Left lung (tissue), 10 donors: Measurements from ENCODE around the gene FOXJ1. TPM values are rescaled to one million over a fixed set of nuclear protein-coding genes. Genes with fewer than 3 reads are reported as not detected.
A peak's percentile ranks its signal among the peaks of the same experiment; 100 is the strongest.

Source experiments
- ATAC-seq: fragments of 200-7000 bp; cut with Tn5 transposase; one replicate; pipeline ENCODE4 v1.9.1; 2020; ENCODE audit warnings: moderate library complexity
- DNase-seq, 4 donors: peaks; one replicate each; pipeline ENCODE4 v3.0.0-alpha.2; 2013 to 2020
- H3K27ac ChIP-seq, 2 donors: fragments of 200-600 bp; sonication (generic) in 1 of 2; one replicate each; pipeline versions ENCODE4 v1.5.0 to v1.8.0; 2020 to 2021
- H3K27me3 ChIP-seq, 2 donors: fragments of 200-600 bp; sonication (generic) in 1 of 2; one replicate each; pipeline versions ENCODE4 v1.5.0 to v1.8.0; 2020 to 2021
- H3K36me3 ChIP-seq, 2 donors: fragments of 200-600 bp; sonication (generic) in 1 of 2; one replicate each; pipeline versions ENCODE4 v1.5.0 to v1.8.0; 2020 to 2021
- H3K4me1 ChIP-seq, 2 donors: fragments of 200-600 bp; one replicate each; pipeline ENCODE4 v1.8.0; 2021
- H3K4me3 ChIP-seq, 2 donors: fragments of 200-600 bp; sonication (generic) in 1 of 2; one replicate each; pipeline versions ENCODE4 v1.5.0 to v1.8.0; 2020 to 2021; ENCODE audit warnings: mild to moderate bottlenecking in 1 of 2
- H3K9me3 ChIP-seq, 2 donors: fragments of 200-600 bp; sonication (generic) in 1 of 2; one replicate each; pipeline versions ENCODE4 v1.5.0 to v1.8.0; 2020 to 2021
- intact Hi-C, 2 donors: fragments of 100-400 bp; cut with DNase I; formaldehyde crosslinking; loops; one replicate each; pipeline versions ENCODE4 v1.11.2 to v1.14.2; 2022
- polyA plus RNA-seq, 6 donors: library from polyadenylated mRNA; unstranded; fragments of 120-200 nt; gene quantifications; one replicate each; pipeline ENCODE4 v1.2.1, GENCODE V29; 2013; ENCODE audit not compliant: insufficient read length in 6 of 6
- total RNA-seq, 2 donors: library from RNA; stranded (reverse); fragmentation: NEBNext Ultra II Directional; extraction: Animal tissue kit (Norgen Biotek cat#: 25700); gene quantifications; one replicate each; pipeline ENCODE4 v1.2.1, GENCODE V29; 2021
- TF ChIP-seq, protein P1 (sequence below), 2 donors: fragments of 200-600 bp; sonication (generic) in 1 of 2; IDR thresholded peaks; one replicate each; pipeline versions ENCODE4 v1.5.0 to v1.8.0; 2021; ENCODE audit warnings: antibody characterized with exemption in 2 of 2
- donor health status: DM: no; HTN: yes; CAD: no.
- donor health status: DM: no; HTN: no; CAD: no.

FOXJ1 gene
- total and polyA plus RNA-seq, 8 donors: 7.7 to 30.4 (median 19.1) TPM

DNA sequence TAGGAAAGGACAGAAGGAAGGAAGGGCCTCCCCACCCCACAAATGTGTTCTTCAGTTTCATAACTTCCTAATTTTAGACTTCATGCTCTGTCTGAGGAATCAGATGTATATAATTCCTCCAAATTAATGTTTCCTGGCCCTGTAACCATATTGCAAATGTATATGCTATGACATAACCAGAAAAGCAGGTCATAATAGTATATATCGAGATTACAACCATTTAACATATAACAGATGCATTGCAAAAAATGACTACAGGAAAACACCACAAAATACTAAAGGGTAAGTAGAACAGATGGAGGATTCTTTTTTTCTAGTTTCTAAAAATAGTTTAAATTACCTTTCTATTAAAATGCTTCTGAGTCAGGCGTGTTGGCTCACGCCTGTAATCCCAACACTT is 34.3 kb downstream of the FOXJ1 start:
- TF ChIP-seq, protein P1, sequence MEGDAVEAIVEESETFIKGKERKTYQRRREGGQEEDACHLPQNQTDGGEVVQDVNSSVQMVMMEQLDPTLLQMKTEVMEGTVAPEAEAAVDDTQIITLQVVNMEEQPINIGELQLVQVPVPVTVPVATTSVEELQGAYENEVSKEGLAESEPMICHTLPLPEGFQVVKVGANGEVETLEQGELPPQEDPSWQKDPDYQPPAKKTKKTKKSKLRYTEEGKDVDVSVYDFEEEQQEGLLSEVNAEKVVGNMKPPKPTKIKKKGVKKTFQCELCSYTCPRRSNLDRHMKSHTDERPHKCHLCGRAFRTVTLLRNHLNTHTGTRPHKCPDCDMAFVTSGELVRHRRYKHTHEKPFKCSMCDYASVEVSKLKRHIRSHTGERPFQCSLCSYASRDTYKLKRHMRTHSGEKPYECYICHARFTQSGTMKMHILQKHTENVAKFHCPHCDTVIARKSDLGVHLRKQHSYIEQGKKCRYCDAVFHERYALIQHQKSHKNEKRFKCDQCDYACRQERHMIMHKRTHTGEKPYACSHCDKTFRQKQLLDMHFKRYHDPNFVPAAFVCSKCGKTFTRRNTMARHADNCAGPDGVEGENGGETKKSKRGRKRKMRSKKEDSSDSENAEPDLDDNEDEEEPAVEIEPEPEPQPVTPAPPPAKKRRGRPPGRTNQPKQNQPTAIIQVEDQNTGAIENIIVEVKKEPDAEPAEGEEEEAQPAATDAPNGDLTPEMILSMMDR (IDR thresholded peaks at IDR 0.05): no peak
- no peak for DNase-seq
- H3K36me3 ChIP-seq: peaks cover 0 to 3% of the 10 kb centered on the region in 2 donors
- intact Hi-C loops: no loop called here
- H3K27me3 ChIP-seq: no peaks in the 10 kb centered on the region
- H3K9me3 ChIP-seq: no peaks in the 10 kb centered on the region
- no peak overlapping the region for H3K4me3 ChIP-seq
- peaks cover 8 to 27% of the 10 kb centered on the region in 2 donors for H3K4me1 ChIP-seq
- ATAC-seq: no peak
- peak overlapping the region in 1 of 2 donors; percentile 5 for H3K27ac ChIP-seq

GRCh38 chr17:76104896-76105231 is 36.2 kb downstream of the FOXJ1 start:
- Histone ChIP-seq H3K9me3 (no peaks in the 10 kb centered on the region), H3K27ac (no peak overlapping the region), H3K4me3 (no peak overlapping the region), H3K27me3 (no peaks in the 10 kb centered on the region), H3K4me1 (peaks cover 8 to 29% of the 10 kb centered on the region in 2 donors), H3K36me3 (peaks cover 0 to 22% of the 10 kb centered on the region in 2 donors)
- no peak for DNase-seq
- ATAC-seq: no peak
- intact Hi-C loops: no loop called here
- TF ChIP-seq, protein P1 (IDR thresholded peaks at IDR 0.05): no peak

DNA sequence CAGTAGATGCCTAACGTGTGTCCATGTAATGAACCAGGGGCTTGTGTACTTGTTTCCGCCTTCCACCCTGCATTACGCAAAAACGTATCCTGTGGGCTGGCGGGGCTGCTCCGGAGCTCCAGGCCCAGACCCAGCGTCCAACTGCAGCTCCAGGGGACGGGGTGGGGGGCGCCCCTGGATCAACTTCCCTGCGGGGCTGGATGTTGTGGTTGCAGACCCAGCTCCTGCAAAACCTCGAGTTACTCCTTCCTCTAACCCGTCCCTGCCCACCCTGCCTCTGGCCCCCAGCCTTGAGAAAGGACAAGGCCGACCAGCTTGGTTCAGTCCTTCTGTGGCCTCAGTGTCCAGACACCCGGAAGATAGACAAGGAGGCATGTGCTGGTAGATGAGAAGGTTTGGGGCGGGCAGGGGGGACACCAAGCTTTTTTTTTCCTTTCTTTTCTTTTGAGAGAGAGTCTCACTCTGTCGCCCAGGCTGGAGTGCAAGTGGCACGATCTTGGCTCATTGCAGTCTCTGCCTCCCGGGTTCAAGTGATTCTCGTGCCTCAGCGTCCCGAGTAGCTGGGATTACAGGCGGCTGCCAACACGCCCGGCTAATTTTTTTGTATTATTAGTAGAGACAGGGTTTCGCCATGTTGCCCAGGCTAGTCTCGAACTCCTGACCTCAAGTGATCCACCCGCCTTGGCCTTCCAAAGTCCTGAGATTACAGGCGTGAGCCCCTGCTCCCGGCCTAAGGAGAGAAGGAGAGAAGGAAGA is 36.7 kb downstream of the FOXJ1 start:
- Histone ChIP-seq H3K27ac (peak overlapping the region; percentile 78 to 87), H3K4me1 (peaks cover 8 to 29% of the 10 kb centered on the region in 2 donors), H3K36me3 (peaks cover 0 to 27% of the 10 kb centered on the region in 2 donors), H3K9me3 (no peaks in the 10 kb centered on the region), H3K4me3 (peak overlapping the region; percentile 81 to 85), H3K27me3 (no peaks in the 10 kb centered on the region)
- no peak for ATAC-seq
- TF ChIP-seq, protein P1 (IDR thresholded peaks at IDR 0.05): no peak
- intact Hi-C loops: no loop called here
- peak in 1 of 4 donors; percentile 77 for DNase-seq

DNA sequence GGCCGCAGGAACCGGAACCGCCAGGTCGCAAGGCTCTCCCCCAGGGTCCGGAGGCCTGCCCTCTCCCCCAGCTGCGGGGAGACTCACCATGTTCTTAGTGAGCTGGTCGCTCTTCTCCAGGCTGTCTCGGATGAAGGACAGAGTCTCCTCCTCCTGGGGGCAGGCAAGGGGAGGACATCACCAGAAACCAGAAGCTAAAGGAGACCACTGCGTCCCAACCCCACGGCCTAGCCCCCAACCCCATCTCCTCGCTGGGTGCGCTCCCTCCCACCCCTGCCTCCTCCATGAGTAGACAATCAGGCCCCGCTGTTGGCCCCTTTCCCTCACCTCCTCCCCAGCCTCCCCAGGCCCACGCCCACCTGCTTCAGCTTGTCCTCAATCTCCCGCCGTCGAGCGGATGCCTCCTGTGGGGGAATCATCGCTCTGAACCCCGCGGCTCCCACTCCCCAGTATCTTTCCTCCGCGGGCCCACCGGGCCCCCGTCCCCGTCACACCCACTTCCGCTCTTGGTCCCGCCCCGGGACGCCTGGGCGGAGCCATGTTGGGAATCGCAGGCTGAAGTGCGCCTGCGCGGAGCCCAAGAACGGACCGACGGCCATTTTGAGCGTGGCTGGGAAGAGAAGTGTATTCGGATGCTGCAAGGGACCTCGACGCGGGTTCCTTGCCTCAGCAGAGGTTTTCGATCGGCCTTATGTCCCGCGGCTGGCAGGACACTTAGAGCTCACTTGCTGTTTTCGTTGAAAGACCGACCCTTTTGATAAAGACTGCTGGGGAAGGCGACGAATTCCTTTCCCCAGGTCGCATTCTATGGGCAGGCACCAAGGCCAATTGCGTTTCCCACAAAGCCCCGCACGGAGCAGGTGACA is 37.5 kb downstream of the FOXJ1 start, which contains the start of gene EXOC7:
Gene EXOC7, minus strand, starts transcription at position 514 of the 866 bp plus-strand sequence. Its CDS starts 95 bp downstream, at position 419.
- Histone ChIP-seq H3K36me3 (peaks cover 0 to 33% of the 10 kb centered on the region in 2 donors), H3K4me3 (peak within 1 kb of the TSS; percentile 81 to 85), H3K27me3 (no peaks in the 10 kb centered on the region), H3K9me3 (no peaks in the 10 kb centered on the region), H3K4me1 (peaks cover 8 to 29% of the 10 kb centered on the region in 2 donors), H3K27ac (peak within 1 kb of the TSS; percentile 78 to 87)
- DNase-seq (peak; percentile 93 to 99 (median 95)), ATAC-seq (peak; percentile 98)
- TF ChIP-seq, protein P1 (IDR thresholded peaks at IDR 0.05): no peak
- intact Hi-C loops: no loop called here

GRCh38 chr17:76102944-76103273 is 38.1 kb downstream of the FOXJ1 start:
- no peak for DNase-seq
- peak; percentile 23 for ATAC-seq
- peaks cover 0 to 39% of the 10 kb centered on the region in 2 donors for H3K36me3 ChIP-seq
- H3K27me3 ChIP-seq: no peaks in the 10 kb centered on the region
- peaks cover 8 to 29% of the 10 kb centered on the region in 2 donors for H3K4me1 ChIP-seq
- intact Hi-C loops: no loop called here
- H3K9me3 ChIP-seq: no peaks in the 10 kb centered on the region
- peak overlapping the region in 1 of 2 donors; percentile 87 for H3K27ac ChIP-seq
- H3K4me3 ChIP-seq: peak overlapping the region; percentile 81 to 85
- TF ChIP-seq, protein P1 (IDR thresholded peaks at IDR 0.05): no peak
